ENCODE measurements around the gene ZIC4.

GRCh38 chr3:147424581-147425387 is 18.4 kb upstream of the ZIC4 start:
- TF ChIP-seq CEBPB (tag; IDR thresholded peaks at IDR 0.05) (no peak), ZNF324 (CRISPR knock-in tag; IDR thresholded peaks at IDR 0.05) (no peak)

Data from K562 (cell line).